GM12873 (cell line): ENCODE measurements around the gene CFAP58.

Experiments used
- TF ChIP-seq, protein P1 (sequence below): IDR thresholded peaks from 2 replicates; pipeline ENCODE4 v1.5.1; 2012; ENCODE audit warnings: low read depth, mild to moderate bottlenecking, moderate library complexity, low read length, control low read depth; ENCODE audit not compliant: insufficient read depth; ENCODE audit errors: missing control alignments

The CFAP58 gene, protein sequence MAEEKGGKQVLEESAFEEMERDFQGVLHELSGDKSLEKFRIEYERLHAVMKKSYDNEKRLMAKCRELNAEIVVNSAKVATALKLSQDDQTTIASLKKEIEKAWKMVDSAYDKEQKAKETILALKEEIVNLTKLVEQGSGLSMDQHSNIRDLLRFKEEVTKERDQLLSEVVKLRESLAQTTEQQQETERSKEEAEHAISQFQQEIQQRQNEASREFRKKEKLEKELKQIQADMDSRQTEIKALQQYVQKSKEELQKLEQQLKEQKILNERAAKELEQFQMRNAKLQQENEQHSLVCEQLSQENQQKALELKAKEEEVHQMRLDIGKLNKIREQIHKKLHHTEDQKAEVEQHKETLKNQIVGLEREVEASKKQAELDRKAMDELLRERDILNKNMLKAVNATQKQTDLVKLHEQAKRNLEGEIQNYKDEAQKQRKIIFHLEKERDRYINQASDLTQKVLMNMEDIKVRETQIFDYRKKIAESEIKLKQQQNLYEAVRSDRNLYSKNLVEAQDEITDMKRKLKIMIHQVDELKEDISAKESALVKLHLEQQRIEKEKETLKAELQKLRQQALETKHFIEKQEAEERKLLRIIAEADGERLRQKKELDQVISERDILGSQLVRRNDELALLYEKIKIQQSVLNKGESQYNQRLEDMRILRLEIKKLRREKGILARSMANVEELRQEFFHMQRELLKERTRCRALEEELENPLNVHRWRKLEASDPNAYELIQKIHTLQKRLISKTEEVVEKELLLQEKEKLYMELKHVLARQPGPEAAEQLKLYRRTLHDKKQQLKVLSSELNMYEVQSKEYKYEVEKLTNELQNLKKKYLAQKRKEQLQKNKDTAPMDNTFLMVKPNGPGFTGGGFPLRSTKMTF

DNA sequence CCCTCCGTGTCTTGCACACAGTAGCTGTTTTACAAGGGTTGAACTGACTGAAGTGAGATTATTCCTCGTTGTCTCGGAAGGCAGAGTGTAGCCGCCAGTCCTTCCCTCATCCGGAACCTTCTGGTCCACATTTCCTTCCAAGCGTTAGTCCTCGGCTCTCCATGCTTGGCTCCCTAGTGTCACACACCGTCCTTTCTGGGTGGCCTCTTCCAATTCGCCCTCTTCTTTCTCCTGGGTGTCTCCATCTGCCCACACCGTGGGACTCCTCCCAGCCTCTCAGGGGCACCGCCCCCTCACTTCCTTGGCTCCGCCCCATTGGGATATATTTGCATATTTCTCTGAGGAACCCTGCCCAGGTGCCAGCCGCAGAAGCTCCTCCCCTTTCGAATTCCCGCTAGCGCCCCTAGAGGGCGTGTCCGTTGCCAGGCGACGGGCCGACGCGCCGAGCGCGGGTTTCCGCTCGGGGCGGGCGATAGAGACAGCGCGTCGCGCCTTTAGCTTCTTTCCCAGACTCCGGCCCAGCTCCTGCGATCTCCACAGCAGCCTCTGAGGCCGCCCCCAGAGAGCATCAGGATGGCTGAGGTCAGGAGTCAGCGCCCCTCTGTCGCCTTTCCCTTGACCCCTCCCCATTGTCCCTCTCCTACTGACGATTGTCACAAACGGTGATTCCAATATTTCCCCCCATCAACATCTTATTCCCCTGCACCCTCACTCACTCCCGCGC lies at the start of gene CFAP58:
Gene CFAP58 (plus strand): TSS at position 509 of the 724 bp plus-strand sequence. CDS start 65 bp downstream, at position 574.
- TF ChIP-seq, protein P1, sequence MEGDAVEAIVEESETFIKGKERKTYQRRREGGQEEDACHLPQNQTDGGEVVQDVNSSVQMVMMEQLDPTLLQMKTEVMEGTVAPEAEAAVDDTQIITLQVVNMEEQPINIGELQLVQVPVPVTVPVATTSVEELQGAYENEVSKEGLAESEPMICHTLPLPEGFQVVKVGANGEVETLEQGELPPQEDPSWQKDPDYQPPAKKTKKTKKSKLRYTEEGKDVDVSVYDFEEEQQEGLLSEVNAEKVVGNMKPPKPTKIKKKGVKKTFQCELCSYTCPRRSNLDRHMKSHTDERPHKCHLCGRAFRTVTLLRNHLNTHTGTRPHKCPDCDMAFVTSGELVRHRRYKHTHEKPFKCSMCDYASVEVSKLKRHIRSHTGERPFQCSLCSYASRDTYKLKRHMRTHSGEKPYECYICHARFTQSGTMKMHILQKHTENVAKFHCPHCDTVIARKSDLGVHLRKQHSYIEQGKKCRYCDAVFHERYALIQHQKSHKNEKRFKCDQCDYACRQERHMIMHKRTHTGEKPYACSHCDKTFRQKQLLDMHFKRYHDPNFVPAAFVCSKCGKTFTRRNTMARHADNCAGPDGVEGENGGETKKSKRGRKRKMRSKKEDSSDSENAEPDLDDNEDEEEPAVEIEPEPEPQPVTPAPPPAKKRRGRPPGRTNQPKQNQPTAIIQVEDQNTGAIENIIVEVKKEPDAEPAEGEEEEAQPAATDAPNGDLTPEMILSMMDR = peak; percentile 73

DNA sequence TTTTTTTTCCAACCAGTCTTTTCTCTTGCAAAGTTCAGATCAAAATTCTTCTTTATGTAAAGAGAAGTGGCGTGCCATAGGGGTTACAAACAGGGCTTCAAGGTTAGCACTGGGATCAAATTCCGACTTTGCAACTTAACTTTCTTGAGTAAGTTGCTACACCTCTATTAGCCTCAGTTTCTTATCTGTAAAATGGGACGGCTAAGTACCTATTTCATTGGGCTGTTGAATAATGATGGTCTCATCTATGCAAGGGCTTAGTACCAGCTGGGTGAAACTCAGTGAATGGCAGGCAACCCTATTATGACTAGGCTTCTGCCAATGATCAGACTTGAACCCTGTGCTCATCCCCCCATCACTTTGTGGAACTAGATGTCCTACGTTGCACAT lies 49.3 kb upstream of the CFAP58 start:
- TF ChIP-seq, protein P1 = no peak

DNA sequence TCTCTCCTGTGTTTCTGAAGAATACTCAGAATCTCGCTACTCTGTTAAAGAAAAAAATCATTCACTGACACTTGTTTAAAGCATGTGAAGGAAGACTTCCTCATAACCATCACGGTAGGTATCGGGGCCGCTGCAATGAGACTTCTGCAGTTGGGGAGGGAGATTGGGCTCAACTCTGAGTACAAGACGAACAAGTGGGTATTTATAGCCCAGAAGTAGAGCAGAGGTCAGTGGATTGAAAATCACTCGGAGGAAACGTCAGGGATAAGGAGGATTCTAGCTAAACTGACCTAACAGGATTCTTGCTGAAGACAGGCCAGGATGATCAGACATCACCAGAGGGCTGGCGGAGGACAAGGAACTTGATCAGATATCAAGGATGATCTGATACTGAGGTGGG lies 48.7 kb upstream of the CFAP58 start:
- TF ChIP-seq, protein P1 = no peak

DNA sequence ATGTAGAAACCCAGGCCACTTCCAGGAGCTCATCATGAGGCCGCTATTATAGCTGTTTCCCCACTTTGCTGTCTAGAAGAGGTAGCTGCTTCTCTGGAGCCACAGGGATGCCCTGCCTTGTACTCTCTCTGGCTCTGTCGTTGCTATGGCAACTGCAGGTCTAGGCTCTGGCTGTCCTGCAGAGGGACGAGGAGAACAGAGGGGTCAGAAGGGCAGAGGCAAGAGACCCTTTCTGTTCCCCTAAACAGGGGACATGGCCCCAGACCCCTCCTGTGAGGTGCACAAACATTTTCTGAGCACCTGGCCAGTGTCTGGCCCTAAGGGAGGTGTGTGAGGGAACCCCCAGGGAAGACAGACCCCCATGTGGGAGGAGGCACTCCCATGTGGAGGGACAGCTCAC lies 46.7 kb upstream of the CFAP58 start:
- TF ChIP-seq, protein P1 = no peak

DNA sequence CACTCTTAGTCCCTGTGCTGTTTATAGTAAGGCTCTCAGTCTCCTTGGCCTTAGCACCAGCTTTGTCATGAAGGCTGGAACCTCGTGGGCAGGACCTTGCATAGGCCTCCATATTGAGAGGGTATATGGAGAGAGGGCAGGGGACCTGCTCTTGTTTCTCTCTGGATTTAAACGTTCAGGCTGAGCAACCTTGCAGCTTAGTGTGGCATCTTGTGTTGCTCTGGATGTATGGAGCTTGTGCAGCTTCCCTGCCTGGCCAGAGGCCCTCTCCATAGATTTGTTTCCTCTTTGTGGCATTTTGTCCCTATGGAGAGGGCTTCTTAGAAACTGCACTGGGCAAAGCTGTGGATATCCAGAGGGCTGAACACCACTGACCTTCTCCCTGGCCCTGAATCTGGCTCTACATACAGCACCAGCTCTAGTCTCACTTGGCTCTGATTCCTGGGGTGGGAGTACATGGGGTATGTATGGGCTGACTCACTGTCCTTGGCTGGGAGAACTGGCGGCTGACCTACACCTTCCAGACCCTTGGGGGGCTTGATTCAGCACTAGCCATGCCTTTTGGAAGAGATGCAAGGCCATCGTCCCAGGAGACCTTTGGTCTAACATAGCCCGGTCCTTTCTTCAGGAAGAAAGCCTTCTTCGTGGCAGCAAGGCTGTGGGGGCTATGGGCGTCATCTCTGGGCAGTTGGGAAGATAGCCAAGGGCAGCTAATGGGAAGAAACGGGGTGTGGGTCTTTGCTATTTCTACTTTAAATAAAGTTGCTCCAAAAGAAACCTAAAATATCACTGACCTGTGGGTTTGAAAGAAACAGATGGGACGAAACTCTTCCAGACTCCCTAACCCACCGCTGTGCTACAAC lies 45.8 kb upstream of the CFAP58 start:
- TF ChIP-seq, protein P1 = no peak

DNA sequence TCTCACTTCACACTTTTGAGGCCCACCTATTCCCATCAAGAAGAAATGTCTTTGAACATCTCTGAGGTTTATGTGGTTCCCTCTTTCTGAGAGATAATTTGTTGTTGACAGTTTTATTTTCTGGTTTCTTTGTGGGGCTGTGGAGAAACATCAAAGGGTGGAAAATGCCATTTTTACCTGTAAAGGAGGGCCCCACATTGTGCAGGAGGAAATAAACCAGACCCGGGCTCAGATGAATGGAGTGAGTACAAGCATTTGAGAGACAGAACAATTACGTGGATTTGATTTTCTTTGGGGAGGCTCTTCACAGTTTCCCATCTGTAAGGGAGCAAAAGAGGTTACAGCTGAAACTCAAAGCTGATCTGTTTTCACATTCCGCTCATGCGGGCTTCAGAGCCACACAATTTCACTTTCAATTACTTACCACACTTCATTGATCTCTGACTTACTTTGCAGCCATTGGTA lies 45.2 kb upstream of the CFAP58 start:
- TF ChIP-seq, protein P1 = no peak
